ENCODE results near the gene GDF10. TPM values are rescaled to one million over a fixed set of nuclear protein-coding genes. Genes with fewer than 3 reads are reported as not detected.

GDF10 gene
- total RNA-seq, 2 donors from 2014 or later = 0.63 to 1.9 TPM

- no peaks in the 10 kb centered on the region for H3K36me3 ChIP-seq
- H3K27ac ChIP-seq = no peak overlapping the region
- H3K27me3 ChIP-seq = no peaks in the 10 kb centered on the region
- no peak overlapping the region for H3K4me3 ChIP-seq
- no peak for DNase-seq (ENCODE audit: low spot score)
- no peak for TF ChIP-seq CTCF (IDR thresholded peaks at IDR 0.05)
- H3K4me1 ChIP-seq = no peaks in the 10 kb centered on the region
- no peaks in the 10 kb centered on the region for H3K9me3 ChIP-seq
Observed at GRCh38 chr10:47332371-47332770, 32.4 kb downstream of the GDF10 start.

- H3K4me3 ChIP-seq = no peak overlapping the region
- H3K4me1 ChIP-seq = no peaks in the 10 kb centered on the region
- H3K36me3 ChIP-seq = no peaks in the 10 kb centered on the region
- H3K27ac ChIP-seq = no peak overlapping the region
- H3K27me3 ChIP-seq = no peaks in the 10 kb centered on the region
- TF ChIP-seq CTCF (IDR thresholded peaks at IDR 0.05) = no peak
- H3K9me3 ChIP-seq = no peaks in the 10 kb centered on the region
- no peak for DNase-seq (ENCODE audit: low spot score)
Observed at GRCh38 chr10:47332946-47333345, 32.9 kb downstream of the GDF10 start.

GRCh38 chr10:47333532-47333931 is 33.5 kb downstream of the GDF10 start:
- no peak overlapping the region for H3K4me3 ChIP-seq
- no peaks in the 10 kb centered on the region for H3K4me1 ChIP-seq
- DNase-seq (ENCODE audit: low spot score) = no peak
- no peaks in the 10 kb centered on the region for H3K9me3 ChIP-seq
- no peaks in the 10 kb centered on the region for H3K36me3 ChIP-seq
- no peak overlapping the region for H3K27ac ChIP-seq
- TF ChIP-seq CTCF (IDR thresholded peaks at IDR 0.05) = no peak
- no peaks in the 10 kb centered on the region for H3K27me3 ChIP-seq

GRCh38 chr10:47334466-47335295 is 34.7 kb downstream of the GDF10 start:
- Histone ChIP-seq H3K4me1 (no peaks in the 10 kb centered on the region), H3K27ac (no peak overlapping the region), H3K4me3 (no peak overlapping the region), H3K27me3 (no peaks in the 10 kb centered on the region), H3K9me3 (no peaks in the 10 kb centered on the region), H3K36me3 (no peaks in the 10 kb centered on the region)
- no peak for DNase-seq (ENCODE audit: low spot score)
- no peak for TF ChIP-seq CTCF (IDR thresholded peaks at IDR 0.05)

GRCh38 chr10:47335906-47336305 is 35.9 kb downstream of the GDF10 start:
- no peaks in the 10 kb centered on the region for H3K9me3 ChIP-seq
- no peak overlapping the region for H3K27ac ChIP-seq
- H3K4me3 ChIP-seq = no peak overlapping the region
- no peak for DNase-seq (ENCODE audit: low spot score)
- no peak for TF ChIP-seq CTCF (IDR thresholded peaks at IDR 0.05)
- no peaks in the 10 kb centered on the region for H3K4me1 ChIP-seq
- H3K27me3 ChIP-seq = no peaks in the 10 kb centered on the region
- H3K36me3 ChIP-seq = no peaks in the 10 kb centered on the region

Data from right atrium auricular region (tissue), 2 donors.